ENCODE data around the gene BOLA3. TPM values are rescaled to one million over a fixed set of nuclear protein-coding genes. Genes with fewer than 3 reads are reported as not detected.

Gene BOLA3
- total RNA-seq, 1 experiment from 2014 or later: 30.4 TPM

DNA sequence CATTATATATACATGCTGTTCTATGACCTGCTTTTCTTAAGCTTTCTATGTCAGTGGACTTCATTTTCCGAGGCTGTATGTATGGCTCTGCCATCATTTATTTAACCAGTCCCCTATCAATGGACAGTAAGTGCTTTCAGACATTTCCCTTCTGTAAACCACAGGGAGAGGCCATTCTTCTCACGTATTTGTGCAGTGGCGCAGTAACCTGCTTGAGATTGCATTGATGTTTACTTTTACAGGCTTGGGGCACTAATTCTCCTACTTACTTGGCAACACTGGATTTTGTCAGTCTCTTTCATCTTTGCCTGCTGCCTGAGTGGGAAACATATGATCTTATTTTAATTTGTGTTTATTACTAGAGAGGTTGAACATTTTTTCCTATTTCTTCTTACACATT is 52.1 kb downstream of the BOLA3 start:
- POLR2A ChIA-PET (ENCODE audit: unreplicated experiment): no interaction called here
- CTCF ChIA-PET: no interaction called here

DNA sequence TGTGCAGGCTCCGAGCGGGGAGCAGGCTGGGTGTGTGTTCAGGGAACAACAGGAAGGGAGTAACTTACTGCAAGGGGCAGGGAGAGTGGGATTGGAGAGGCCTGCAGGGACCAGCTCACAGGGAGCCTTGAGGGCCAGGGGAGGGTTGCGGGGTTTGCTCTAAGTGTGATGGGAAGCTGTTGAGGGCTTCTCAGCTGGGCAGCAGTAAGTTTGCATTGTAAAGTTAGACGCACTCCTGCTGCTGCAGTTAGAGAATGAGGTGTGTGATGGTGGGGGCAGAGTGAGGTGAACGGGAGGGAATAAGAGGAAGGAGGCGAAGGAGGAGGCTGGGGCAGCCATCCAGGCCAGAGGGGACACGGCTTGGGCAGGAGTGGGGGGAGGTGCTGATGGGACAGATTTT is 53.4 kb downstream of the BOLA3 start:
- peaks cover 13% of the 10 kb centered on the region; the same call in 1 of the 2 replicates for H3K36me3 ChIP-seq (ENCODE audit: low read depth)
- 0 out of 2 replicates have a peak, but pooled peaks cover 3% of the 10 kb centered on the region for H4K20me1 ChIP-seq (ENCODE audit: insufficient read depth)
- intact Hi-C loops (cut with micrococcal nuclease; ENCODE audit: unreplicated experiment): no loop called here
- H3K9me3 ChIP-seq (ENCODE audit: insufficient read depth, low read depth): no peaks in the 10 kb centered on the region
- peaks cover 3% of the 10 kb centered on the region for H3K4me1 ChIP-seq (replicated peaks; ENCODE audit: insufficient read depth)
- CTCF ChIA-PET: no interaction called here
- no peaks in the 10 kb centered on the region for H3K9me2 ChIP-seq (ENCODE audit: insufficient read depth)
- no peak for TF ChIP-seq EZH2 (IDR thresholded peaks at IDR 0.05; ENCODE audit: low read depth)
- TF ChIP-seq, protein P1, sequence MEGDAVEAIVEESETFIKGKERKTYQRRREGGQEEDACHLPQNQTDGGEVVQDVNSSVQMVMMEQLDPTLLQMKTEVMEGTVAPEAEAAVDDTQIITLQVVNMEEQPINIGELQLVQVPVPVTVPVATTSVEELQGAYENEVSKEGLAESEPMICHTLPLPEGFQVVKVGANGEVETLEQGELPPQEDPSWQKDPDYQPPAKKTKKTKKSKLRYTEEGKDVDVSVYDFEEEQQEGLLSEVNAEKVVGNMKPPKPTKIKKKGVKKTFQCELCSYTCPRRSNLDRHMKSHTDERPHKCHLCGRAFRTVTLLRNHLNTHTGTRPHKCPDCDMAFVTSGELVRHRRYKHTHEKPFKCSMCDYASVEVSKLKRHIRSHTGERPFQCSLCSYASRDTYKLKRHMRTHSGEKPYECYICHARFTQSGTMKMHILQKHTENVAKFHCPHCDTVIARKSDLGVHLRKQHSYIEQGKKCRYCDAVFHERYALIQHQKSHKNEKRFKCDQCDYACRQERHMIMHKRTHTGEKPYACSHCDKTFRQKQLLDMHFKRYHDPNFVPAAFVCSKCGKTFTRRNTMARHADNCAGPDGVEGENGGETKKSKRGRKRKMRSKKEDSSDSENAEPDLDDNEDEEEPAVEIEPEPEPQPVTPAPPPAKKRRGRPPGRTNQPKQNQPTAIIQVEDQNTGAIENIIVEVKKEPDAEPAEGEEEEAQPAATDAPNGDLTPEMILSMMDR (conservative IDR thresholded peaks at IDR 0.05): no peak
- H3F3A ChIP-seq (ENCODE audit: insufficient read depth, low read depth): peaks cover 3% of the 10 kb centered on the region; the same call in 1 of the 2 replicates
- no TSS peak for BruUV-seq (replicated peaks)
- no peak overlapping the region for H3K4me3 ChIP-seq
- no peaks in the 10 kb centered on the region for H3K27me3 ChIP-seq (ENCODE audit: insufficient read depth, low read depth)
- H2AFZ ChIP-seq: no peak overlapping the region
- no peak for DNase-seq
- POLR2A ChIA-PET (ENCODE audit: unreplicated experiment): no interaction called here
- no peaks in the 10 kb centered on the region for H3K79me2 ChIP-seq (ENCODE audit: low read depth)
- no peak overlapping the region for H3K4me2 ChIP-seq
- no peak overlapping the region for H3K27ac ChIP-seq

More for the DNA sequence above, 52.1 kb downstream of the BOLA3 start:
- H3K4me2 ChIP-seq: no peak overlapping the region
- no peak for DNase-seq
- no peaks in the 10 kb centered on the region for H3F3A ChIP-seq (ENCODE audit: insufficient read depth, low read depth)
- intact Hi-C loops (cut with micrococcal nuclease; ENCODE audit: unreplicated experiment): no loop called here
- no peak overlapping the region for H3K27ac ChIP-seq
- no peaks in the 10 kb centered on the region for H3K27me3 ChIP-seq (ENCODE audit: insufficient read depth, low read depth)
- BruUV-seq (replicated peaks): no TSS peak
- TF ChIP-seq EZH2 (IDR thresholded peaks at IDR 0.05; ENCODE audit: low read depth): no peak
- TF ChIP-seq, protein P1 (conservative IDR thresholded peaks at IDR 0.05): no peak
- H3K79me2 ChIP-seq (ENCODE audit: low read depth): no peaks in the 10 kb centered on the region
- 0 out of 2 replicates have a peak, but pooled peaks cover 3% of the 10 kb centered on the region for H4K20me1 ChIP-seq (ENCODE audit: insufficient read depth)
- no peaks in the 10 kb centered on the region for H3K4me1 ChIP-seq (replicated peaks; ENCODE audit: insufficient read depth)
- H3K9me3 ChIP-seq (ENCODE audit: insufficient read depth, low read depth): no peaks in the 10 kb centered on the region
- H3K9me2 ChIP-seq (ENCODE audit: insufficient read depth): no peaks in the 10 kb centered on the region
- H3K36me3 ChIP-seq (ENCODE audit: low read depth): peaks cover 11% of the 10 kb centered on the region; the same call in 1 of the 2 replicates
- no peak overlapping the region for H2AFZ ChIP-seq
- no peak overlapping the region for H3K4me3 ChIP-seq

DNA sequence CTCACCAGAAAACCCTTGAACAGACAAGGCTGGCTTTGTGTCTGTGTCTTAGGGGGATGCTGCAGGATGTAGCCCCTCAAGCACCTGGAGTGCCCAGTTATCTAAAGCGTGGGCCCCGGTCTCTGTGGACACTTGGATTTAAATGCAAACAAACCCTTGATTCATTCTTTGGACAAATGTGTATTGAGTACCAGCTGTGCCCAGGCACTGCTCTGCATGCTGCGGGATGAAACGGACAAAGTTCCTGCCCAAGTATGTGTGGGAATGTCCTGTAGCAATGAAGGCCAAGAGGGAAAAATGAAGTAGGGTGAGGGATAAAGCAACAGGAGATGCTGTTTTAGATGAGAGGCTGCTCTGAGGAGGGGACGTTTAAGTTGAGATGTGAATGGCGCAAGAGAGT is 53.9 kb downstream of the BOLA3 start:
- 0 out of 2 replicates have a peak, but pooled peaks cover 3% of the 10 kb centered on the region for H4K20me1 ChIP-seq (ENCODE audit: insufficient read depth)
- H3K27ac ChIP-seq: no peak overlapping the region
- no peaks in the 10 kb centered on the region for H3K27me3 ChIP-seq (ENCODE audit: insufficient read depth, low read depth)
- peaks cover 7% of the 10 kb centered on the region for H3K4me1 ChIP-seq (replicated peaks; ENCODE audit: insufficient read depth)
- BruUV-seq (replicated peaks): no TSS peak
- H3K79me2 ChIP-seq (ENCODE audit: low read depth): no peaks in the 10 kb centered on the region
- H3K9me3 ChIP-seq (ENCODE audit: insufficient read depth, low read depth): no peaks in the 10 kb centered on the region
- intact Hi-C loops (cut with micrococcal nuclease; ENCODE audit: unreplicated experiment): no loop called here
- ChIA-PET POLR2A (ENCODE audit: unreplicated experiment) (no interaction called here), CTCF (no interaction called here)
- no peaks in the 10 kb centered on the region for H3K9me2 ChIP-seq (ENCODE audit: insufficient read depth)
- H3F3A ChIP-seq (ENCODE audit: insufficient read depth, low read depth): peaks cover 7% of the 10 kb centered on the region; the same call in 1 of the 2 replicates
- H3K4me2 ChIP-seq: no peak overlapping the region
- no peak overlapping the region for H2AFZ ChIP-seq
- H3K36me3 ChIP-seq (ENCODE audit: low read depth): peaks cover 16% of the 10 kb centered on the region; the same call in 1 of the 2 replicates
- no peak for DNase-seq
- H3K4me3 ChIP-seq: no peak overlapping the region
- TF ChIP-seq, protein P1 (conservative IDR thresholded peaks at IDR 0.05): no peak
- no peak for TF ChIP-seq EZH2 (IDR thresholded peaks at IDR 0.05; ENCODE audit: low read depth)
